ENCODE results near the gene USP47.
"Not testable (repeated sequence)": the region's sequence is repeated elsewhere in the genome, so short reads cannot be mapped to it uniquely, and the experiment has no call there.

Gene USP47

DNA sequence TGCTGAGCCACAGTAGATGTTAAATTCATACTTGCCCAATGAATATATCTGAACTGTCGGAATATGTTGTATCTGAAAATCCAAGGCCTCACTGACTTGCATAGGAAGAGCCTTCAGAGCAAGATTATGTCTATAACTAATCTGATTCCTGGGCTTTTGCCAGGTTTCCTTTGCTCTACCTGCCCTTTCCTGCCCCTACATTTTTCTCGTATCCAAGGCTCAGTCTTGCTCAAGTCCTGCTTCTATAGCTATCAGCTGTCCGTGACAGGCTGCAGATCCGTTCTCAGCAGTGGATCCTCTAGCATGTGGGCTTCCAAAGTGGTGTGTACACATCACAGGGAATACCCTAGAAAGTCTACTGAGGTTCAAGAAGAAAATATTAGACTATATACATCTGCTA lies 18.8 kb upstream of the USP47 start:
- peaks cover 13% of the 10 kb centered on the region for H3K27me3 Mint-ChIP-seq (ENCODE audit: low read depth, poor library complexity)
- H3K36me3 Mint-ChIP-seq (ENCODE audit: low read depth) = no peaks in the 10 kb centered on the region
- DNase-seq = no peak
- peaks cover 12% of the 10 kb centered on the region for H3K9me3 Mint-ChIP-seq
- TF ChIP-seq, protein P1, sequence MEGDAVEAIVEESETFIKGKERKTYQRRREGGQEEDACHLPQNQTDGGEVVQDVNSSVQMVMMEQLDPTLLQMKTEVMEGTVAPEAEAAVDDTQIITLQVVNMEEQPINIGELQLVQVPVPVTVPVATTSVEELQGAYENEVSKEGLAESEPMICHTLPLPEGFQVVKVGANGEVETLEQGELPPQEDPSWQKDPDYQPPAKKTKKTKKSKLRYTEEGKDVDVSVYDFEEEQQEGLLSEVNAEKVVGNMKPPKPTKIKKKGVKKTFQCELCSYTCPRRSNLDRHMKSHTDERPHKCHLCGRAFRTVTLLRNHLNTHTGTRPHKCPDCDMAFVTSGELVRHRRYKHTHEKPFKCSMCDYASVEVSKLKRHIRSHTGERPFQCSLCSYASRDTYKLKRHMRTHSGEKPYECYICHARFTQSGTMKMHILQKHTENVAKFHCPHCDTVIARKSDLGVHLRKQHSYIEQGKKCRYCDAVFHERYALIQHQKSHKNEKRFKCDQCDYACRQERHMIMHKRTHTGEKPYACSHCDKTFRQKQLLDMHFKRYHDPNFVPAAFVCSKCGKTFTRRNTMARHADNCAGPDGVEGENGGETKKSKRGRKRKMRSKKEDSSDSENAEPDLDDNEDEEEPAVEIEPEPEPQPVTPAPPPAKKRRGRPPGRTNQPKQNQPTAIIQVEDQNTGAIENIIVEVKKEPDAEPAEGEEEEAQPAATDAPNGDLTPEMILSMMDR (IDR thresholded peaks at IDR 0.05) = no peak
- no peaks in the 10 kb centered on the region for H3K4me1 Mint-ChIP-seq
- no peak overlapping the region for H3K27ac Mint-ChIP-seq
- H3K4me3 Mint-ChIP-seq = no peak overlapping the region

DNA sequence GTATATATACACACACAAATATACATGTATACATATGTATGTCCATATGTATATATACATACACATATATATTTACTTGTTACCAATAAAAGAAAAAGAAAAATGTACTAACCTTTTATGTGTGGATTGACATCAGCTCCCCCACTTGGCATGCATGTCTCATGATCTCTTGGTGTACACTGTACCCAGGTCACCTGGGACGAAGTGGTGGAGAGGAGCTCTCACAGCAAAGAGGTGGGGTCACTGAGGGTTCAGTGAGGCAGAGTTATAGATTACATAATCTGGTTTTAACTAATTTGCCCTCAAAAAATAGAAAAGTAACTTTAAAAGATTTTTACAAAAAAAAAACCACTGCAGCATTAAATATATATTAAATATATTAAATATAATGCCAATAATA lies 15.5 kb upstream of the USP47 start:
- Mint-ChIP-seq H3K27ac (no peak overlapping the region), H3K4me3 (no peak overlapping the region), H3K4me1 (no peaks in the 10 kb centered on the region), H3K36me3 (ENCODE audit: low read depth) (no peaks in the 10 kb centered on the region), H3K27me3 (ENCODE audit: low read depth, poor library complexity) (peaks cover 9% of the 10 kb centered on the region), H3K9me3 (peaks cover 21% of the 10 kb centered on the region)
- DNase-seq = no peak
- TF ChIP-seq, protein P1 (IDR thresholded peaks at IDR 0.05) = no peak

DNA sequence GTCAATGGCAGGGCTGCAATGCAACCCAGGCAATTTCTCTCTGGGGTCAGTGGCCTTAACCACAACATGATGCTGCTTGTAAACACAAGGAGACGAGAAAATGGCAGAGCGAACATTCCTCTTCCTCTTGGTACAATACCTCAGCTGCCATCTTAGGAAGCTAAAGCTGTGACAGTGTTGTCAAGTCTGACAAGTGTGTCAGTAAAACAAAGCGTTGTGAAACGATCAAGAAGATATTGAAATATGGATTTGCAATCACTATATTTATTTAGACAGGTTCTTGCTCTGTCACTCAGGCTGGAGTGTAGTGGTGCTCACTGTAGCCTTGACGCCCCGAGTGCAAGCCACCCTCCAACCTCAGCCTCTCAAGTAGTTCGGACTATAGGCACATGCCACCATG lies 14.5 kb upstream of the USP47 start:
- Mint-ChIP-seq H3K4me1 (no peaks in the 10 kb centered on the region), H3K27me3 (ENCODE audit: low read depth, poor library complexity) (peaks cover 9% of the 10 kb centered on the region), H3K9me3 (peaks cover 24% of the 10 kb centered on the region), H3K27ac (no peak overlapping the region), H3K4me3 (no peak overlapping the region), H3K36me3 (ENCODE audit: low read depth) (no peaks in the 10 kb centered on the region)
- DNase-seq = no peak
- TF ChIP-seq, protein P1 (IDR thresholded peaks at IDR 0.05) = no peak

DNA sequence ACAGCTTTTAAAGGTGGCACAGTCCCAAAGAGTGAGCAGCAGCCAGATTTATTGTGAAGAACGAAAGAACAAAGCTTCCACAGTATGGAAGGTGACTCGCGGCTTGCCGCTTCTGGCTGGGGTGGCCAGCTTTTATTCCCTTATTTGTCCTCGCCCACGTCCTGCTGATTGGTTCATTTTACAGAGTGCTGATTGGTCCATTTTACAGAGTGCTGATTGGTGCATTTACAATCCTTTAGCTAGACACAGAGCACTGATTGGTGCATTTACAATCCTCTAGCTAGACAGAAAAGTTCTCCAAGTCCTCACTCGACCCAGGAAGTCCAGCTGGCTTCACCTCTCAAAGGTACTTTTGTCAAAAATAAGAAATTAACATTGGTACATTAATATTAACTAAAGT lies 10.4 kb upstream of the USP47 start:
- H3K9me3 Mint-ChIP-seq = peaks cover 15% of the 10 kb centered on the region
- not testable (repeated sequence) for H3K4me3 Mint-ChIP-seq; H3K4me1 Mint-ChIP-seq; H3K27ac Mint-ChIP-seq; H3K36me3 Mint-ChIP-seq (ENCODE audit: low read depth); DNase-seq; H3K27me3 Mint-ChIP-seq (ENCODE audit: low read depth, poor library complexity)

DNA sequence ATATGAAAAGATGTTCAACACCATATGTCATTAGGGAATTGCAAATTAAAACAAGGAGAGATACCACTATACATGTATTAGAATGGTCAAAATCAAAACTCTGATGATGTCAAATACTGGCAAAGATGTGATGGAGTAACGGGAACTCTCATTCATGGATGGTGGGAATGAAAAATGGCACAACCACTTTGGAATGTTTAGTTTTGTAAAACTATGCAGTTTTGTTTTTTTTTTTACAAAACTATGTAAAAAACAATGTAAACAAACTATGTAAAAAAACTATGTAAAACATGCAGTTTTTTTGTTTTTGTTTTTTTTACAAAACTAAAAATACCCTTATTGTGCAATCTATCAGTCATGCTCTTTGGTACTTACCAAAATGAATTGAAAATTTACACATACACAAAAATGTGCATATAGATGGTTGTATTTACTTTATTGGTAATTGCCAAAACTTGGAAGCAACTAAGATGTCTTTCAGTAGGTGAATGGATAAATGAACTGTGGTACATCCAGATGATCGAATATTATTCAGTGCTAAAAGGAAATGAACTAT lies 5.0 kb upstream of the USP47 start:
- H3K9me3 Mint-ChIP-seq = peaks cover 4% of the 10 kb centered on the region
- H3K27me3 Mint-ChIP-seq (ENCODE audit: low read depth, poor library complexity) = peaks cover 4% of the 10 kb centered on the region
- H3K27ac Mint-ChIP-seq = no peak overlapping the region
- TF ChIP-seq, protein P1 (IDR thresholded peaks at IDR 0.05) = no peak
- H3K4me3 Mint-ChIP-seq = no peak overlapping the region
- no peak for DNase-seq
- no peaks in the 10 kb centered on the region for H3K36me3 Mint-ChIP-seq (ENCODE audit: low read depth)
- no peaks in the 10 kb centered on the region for H3K4me1 Mint-ChIP-seq

DNA sequence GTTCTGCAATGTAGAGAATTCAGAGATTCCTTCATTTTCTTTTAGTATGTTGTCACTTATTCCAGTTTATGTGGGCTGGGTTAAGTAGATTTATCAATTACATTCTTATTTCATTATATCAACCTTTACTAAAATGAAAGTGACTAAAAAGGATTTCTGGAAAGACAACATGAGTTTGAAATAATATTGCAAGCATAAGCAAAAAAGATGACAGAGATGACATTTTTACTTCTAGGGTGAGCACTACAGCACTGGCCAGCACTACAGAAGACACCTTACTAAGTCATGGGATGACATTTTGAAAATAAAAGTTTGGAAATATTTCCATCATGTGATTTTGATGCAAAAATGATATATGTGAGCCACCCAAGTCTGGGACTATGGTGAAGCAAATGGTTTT lies 2.1 kb upstream of the USP47 start:
- peak overlapping the region; percentile 24 for H3K4me3 Mint-ChIP-seq
- H3K27ac Mint-ChIP-seq = no peak overlapping the region
- H3K4me1 Mint-ChIP-seq = no peaks in the 10 kb centered on the region
- H3K9me3 Mint-ChIP-seq = peaks cover 4% of the 10 kb centered on the region
- H3K36me3 Mint-ChIP-seq (ENCODE audit: low read depth) = no peaks in the 10 kb centered on the region
- H3K27me3 Mint-ChIP-seq (ENCODE audit: low read depth, poor library complexity) = peaks cover 4% of the 10 kb centered on the region
- TF ChIP-seq, protein P1 (IDR thresholded peaks at IDR 0.05) = no peak
- DNase-seq = no peak
